ENCODE results near the gene MTX1. TPM values are rescaled to one million over a fixed set of nuclear protein-coding genes. Genes with fewer than 3 reads are reported as not detected.
A peak's percentile ranks its signal among the peaks of the same experiment; 100 is the strongest.

MTX1 gene
- total and polyA plus RNA-seq, 9 of the 15 experiments (the other 6 are each of a cell fraction or from before 2014, with no cell fraction given) = 29.1 to 98.4 (median 66.9) TPM

GRCh38 chr1:155208541-155209311 lies at the start of gene MTX1 (continued):
- TF ChIP-seq, protein P1, sequence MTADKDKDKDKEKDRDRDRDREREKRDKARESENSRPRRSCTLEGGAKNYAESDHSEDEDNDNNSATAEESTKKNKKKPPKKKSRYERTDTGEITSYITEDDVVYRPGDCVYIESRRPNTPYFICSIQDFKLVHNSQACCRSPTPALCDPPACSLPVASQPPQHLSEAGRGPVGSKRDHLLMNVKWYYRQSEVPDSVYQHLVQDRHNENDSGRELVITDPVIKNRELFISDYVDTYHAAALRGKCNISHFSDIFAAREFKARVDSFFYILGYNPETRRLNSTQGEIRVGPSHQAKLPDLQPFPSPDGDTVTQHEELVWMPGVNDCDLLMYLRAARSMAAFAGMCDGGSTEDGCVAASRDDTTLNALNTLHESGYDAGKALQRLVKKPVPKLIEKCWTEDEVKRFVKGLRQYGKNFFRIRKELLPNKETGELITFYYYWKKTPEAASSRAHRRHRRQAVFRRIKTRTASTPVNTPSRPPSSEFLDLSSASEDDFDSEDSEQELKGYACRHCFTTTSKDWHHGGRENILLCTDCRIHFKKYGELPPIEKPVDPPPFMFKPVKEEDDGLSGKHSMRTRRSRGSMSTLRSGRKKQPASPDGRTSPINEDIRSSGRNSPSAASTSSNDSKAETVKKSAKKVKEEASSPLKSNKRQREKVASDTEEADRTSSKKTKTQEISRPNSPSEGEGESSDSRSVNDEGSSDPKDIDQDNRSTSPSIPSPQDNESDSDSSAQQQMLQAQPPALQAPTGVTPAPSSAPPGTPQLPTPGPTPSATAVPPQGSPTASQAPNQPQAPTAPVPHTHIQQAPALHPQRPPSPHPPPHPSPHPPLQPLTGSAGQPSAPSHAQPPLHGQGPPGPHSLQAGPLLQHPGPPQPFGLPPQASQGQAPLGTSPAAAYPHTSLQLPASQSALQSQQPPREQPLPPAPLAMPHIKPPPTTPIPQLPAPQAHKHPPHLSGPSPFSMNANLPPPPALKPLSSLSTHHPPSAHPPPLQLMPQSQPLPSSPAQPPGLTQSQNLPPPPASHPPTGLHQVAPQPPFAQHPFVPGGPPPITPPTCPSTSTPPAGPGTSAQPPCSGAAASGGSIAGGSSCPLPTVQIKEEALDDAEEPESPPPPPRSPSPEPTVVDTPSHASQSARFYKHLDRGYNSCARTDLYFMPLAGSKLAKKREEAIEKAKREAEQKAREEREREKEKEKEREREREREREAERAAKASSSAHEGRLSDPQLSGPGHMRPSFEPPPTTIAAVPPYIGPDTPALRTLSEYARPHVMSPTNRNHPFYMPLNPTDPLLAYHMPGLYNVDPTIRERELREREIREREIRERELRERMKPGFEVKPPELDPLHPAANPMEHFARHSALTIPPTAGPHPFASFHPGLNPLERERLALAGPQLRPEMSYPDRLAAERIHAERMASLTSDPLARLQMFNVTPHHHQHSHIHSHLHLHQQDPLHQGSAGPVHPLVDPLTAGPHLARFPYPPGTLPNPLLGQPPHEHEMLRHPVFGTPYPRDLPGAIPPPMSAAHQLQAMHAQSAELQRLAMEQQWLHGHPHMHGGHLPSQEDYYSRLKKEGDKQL (CRISPR knock-in tag; IDR thresholded peaks at IDR 0.05; ENCODE audit: borderline replicate concordance) = no peak
- TF ChIP-seq CCNT2 (IDR thresholded peaks at IDR 0.05; ENCODE audit: borderline replicate concordance, extremely low read depth, insufficient read length, low read depth, low read length) (peak; percentile 90), ZKSCAN1 (IDR thresholded peaks at IDR 0.05; ENCODE audit: low read depth, low read length) (peak; percentile 17; the same call in 1 of the 2 replicates), CBX3 (IDR thresholded peaks at IDR 0.05; ENCODE audit: borderline replicate concordance in 1 of 2, low read length in 2 of 2) (peak in 1 of 2 experiments; percentile 39; a peak in 1 of 3 replicates), HNRNPK (IDR thresholded peaks at IDR 0.05; ENCODE audit: low read depth, low read length, poor library complexity, severe bottlenecking) (no peak), MNT (conservative IDR thresholded peaks at IDR 0.05) (peak; percentile 94 to 98), NRF1 (conservative IDR thresholded peaks at IDR 0.05 in 1 of 2, IDR thresholded peaks at IDR 0.05 in 1 of 2) (peak; percentile 73 to 75), HBP1 (CRISPR knock-in tag; IDR thresholded peaks at IDR 0.05) (0 out of 2 replicates have a peak, but pooled peaks have one; percentile 36)
- TF ChIP-seq, protein P2, sequence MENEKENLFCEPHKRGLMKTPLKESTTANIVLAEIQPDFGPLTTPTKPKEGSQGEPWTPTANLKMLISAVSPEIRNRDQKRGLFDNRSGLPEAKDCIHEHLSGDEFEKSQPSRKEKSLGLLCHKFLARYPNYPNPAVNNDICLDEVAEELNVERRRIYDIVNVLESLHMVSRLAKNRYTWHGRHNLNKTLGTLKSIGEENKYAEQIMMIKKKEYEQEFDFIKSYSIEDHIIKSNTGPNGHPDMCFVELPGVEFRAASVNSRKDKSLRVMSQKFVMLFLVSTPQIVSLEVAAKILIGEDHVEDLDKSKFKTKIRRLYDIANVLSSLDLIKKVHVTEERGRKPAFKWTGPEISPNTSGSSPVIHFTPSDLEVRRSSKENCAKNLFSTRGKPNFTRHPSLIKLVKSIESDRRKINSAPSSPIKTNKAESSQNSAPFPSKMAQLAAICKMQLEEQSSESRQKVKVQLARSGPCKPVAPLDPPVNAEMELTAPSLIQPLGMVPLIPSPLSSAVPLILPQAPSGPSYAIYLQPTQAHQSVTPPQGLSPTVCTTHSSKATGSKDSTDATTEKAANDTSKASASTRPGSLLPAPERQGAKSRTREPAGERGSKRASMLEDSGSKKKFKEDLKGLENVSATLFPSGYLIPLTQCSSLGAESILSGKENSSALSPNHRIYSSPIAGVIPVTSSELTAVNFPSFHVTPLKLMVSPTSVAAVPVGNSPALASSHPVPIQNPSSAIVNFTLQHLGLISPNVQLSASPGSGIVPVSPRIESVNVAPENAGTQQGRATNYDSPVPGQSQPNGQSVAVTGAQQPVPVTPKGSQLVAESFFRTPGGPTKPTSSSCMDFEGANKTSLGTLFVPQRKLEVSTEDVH (IDR thresholded peaks at IDR 0.05; ENCODE audit: low read depth, partially characterized antibody) = peak; percentile 65
- TF ChIP-seq, protein P3, sequence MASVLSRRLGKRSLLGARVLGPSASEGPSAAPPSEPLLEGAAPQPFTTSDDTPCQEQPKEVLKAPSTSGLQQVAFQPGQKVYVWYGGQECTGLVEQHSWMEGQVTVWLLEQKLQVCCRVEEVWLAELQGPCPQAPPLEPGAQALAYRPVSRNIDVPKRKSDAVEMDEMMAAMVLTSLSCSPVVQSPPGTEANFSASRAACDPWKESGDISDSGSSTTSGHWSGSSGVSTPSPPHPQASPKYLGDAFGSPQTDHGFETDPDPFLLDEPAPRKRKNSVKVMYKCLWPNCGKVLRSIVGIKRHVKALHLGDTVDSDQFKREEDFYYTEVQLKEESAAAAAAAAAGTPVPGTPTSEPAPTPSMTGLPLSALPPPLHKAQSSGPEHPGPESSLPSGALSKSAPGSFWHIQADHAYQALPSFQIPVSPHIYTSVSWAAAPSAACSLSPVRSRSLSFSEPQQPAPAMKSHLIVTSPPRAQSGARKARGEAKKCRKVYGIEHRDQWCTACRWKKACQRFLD (CRISPR knock-in tag; IDR thresholded peaks at IDR 0.05) = peak; percentile 76; the same call in 1 of the 2 replicates

Data from K562 (cell line).